HG03045 (cell line): ENCODE measurements around the gene RAB3GAP2.
"Not testable (repeated sequence)": the region's sequence is repeated elsewhere in the genome, so short reads cannot be mapped to it uniquely, and the experiment has no call there.

ENCODE experiments used
- ATAC-seq: cut with Tn5 transposase; IDR thresholded peaks from one replicate; pipeline ENCODE4 v1.9.1; 2021; ENCODE audit warnings: mild to moderate bottlenecking, moderate library complexity; ENCODE audit not compliant: unreplicated experiment

The RAB3GAP2 gene

GRCh38 chr1:220287129-220287528 is 14.9 kb upstream of the RAB3GAP2 start:
- ATAC-seq = no peak

DNA sequence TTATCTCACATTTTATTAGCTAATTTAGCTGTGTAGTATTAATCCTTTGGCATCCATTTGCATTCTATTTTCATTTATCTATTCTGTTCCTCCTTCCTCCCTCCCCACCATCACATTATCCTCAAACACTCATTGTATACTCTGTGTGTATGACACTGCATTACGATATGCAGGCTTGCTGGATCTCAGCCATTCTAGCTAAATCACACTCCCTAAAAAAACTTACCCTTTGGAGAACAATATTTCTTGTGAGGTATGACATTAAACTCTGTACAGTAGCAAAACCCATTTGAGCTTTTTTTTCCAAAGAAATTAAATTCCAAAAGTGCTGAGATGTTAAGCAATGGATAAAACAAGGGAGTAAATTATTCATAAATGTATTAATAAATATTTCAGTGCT is 11.4 kb upstream of the RAB3GAP2 start:
- ATAC-seq = no peak

DNA sequence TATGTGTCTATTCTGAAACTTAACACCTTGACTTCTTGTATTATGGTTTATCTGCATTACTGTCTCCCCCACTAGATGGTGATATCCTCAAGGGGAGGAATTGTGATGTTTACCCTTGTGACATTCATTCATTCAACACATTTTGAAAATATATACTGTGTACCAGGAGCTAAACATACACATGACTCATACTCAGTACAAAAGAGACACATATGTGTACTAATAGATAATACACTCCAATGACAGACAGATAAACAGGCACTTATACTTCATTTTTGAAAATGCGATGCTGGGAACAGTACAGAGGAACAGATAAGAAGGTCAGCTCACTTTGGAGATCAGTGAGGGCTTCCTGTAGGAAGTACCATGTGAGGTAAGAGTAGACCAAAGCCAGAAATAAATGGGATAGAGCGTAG is 8.9 kb upstream of the RAB3GAP2 start:
- ATAC-seq = no peak

- no peak for ATAC-seq
Measured at GRCh38 chr1:220280249-220280648, 8.0 kb upstream of the RAB3GAP2 start.

- no peak for ATAC-seq
Measured at GRCh38 chr1:220278991-220279390, 6.7 kb upstream of the RAB3GAP2 start.

DNA sequence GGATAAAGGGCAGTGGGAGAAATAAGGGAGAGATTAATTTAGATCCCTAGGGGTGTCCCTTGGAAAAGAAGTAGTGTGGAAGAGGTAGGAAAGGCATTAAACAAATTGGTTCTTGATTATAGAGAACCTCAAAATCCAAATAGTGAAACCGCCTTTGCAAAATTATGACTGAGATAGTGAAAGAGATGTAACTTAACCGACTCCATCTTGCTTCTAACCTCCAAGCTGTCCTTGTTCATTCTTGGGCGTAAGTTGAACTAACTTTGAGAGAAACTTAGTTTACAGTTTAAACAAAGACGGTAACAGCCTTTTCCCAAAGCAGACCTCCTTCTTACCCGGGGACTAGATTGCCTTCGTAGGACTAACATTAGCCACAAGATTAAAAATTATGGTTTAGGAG is 3.2 kb upstream of the RAB3GAP2 start:
- no peak for ATAC-seq

DNA sequence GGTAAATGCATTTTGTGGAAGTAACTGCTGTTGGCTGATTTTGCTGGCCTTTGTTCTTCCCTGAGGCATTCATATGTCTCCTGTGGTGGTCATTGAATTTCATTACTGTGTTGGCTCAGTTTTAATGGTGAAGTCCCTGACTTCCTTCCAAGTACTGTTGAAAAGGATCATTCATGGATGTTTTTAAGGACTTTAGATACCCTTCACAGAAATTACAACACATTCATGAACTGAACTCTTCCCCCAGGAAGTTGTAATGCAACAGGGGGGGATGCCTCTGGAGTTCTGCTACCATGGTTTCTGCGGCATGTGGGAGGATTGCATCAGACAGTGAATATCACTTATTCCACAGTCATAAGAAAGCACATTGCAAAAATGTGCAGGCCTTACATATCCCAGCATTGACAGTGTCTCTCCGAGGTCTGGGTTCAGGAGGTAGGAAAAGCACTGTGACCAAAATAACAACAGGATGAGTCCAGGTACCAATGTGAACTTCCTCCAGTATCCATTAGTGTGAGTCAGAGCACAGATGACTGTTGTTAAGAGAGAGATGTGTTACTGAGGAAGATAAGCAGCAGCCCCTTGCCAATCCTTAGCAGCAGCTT is 2.1 kb upstream of the RAB3GAP2 start:
- ATAC-seq = no peak

GRCh38 chr1:220272841-220273090 is 513 bp upstream of the RAB3GAP2 start:
- no peak for ATAC-seq

DNA sequence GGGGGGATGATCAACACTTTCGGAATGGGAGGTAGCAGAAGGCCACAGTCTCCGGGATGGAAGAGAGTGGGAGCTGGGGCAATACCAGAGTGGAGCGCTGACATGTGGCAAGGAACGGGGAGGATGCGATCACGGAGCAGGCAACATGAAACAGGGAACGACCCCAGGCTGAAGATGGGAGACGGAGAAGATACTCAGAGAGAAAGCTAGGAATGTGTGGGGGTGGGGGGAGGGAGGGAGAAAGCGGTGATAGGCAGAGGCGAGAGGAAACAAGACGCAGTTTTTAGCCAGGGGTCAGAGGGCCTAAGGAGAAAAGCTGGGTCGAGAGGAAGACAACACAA is 577 bp downstream of the RAB3GAP2 start:
- ATAC-seq = no peak

DNA sequence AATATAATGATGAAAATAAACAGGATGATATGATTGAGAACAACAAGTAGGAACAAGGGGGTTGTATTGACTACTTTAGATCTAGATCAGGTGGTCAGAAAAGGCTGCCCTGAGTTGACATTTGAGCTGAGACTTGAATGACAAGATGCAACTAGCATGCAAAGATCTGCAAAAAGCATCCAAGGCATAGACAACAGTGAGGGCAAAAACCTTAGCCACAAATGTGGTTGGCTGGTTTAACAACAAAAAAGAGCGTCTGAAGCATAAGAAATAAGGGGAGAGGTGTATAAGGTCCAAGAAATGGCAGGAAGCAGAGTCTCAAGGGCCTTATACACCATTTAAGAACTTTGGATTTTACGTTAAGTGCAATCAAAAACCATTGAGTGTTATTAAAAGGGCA is 3.2 kb downstream of the RAB3GAP2 start:
- ATAC-seq = no peak

GRCh38 chr1:220267630-220268029 is 4.6 kb downstream of the RAB3GAP2 start:
- no peak for ATAC-seq

GRCh38 chr1:220260228-220260627 is 12.0 kb downstream of the RAB3GAP2 start:
- not testable (repeated sequence) for ATAC-seq

GRCh38 chr1:220259756-220260155 is 12.5 kb downstream of the RAB3GAP2 start:
- not testable (repeated sequence) for ATAC-seq

- ATAC-seq = not testable (repeated sequence)
Measured at GRCh38 chr1:220256194-220256593, 16.1 kb downstream of the RAB3GAP2 start.

- ATAC-seq = no peak
Measured at GRCh38 chr1:220255204-220255603, 17.0 kb downstream of the RAB3GAP2 start.

DNA sequence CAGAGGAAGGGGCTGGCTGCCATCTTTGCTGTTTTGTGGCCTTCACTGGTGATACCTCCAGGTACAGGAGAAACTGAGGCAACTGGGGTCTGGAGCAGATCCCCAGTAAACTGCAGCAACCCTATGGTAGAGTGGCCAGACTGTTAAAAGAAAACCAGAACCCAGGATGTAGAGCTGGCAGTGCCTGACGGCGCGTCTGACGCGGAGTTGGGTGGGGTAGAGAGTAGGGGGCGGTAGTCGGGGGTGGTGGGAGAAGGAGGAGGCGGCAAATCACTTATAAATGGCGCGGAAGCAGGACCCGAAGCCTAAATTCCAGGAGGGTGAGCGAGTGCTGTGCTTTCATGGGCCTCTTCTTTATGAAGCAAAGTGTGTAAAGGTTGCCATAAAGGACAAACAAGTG is 19.0 kb downstream of the RAB3GAP2 start:
- ATAC-seq = not testable (repeated sequence)

- no peak for ATAC-seq
Measured at GRCh38 chr1:220251272-220251671, 21.0 kb downstream of the RAB3GAP2 start.

GRCh38 chr1:220250681-220251080 is 21.6 kb downstream of the RAB3GAP2 start:
- no peak for ATAC-seq

DNA sequence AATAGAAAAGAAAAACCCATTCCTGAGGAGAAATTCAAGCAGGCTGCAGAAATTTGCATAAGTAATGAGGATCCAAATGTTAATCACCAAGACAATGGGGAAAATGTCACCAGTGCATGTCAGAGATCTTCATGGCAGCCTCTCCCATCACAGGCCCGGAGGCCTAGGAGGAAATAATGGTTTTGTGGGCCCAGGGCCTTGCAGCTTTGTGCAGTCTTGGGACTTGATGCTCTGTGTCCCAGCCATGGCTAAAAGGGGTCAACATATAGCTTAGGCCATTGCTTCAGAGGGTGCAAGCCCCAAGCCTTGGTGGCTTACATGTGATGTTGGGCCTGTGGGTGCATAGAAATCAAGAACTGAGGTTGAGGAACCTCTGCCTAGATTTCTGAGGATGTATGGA is 22.7 kb downstream of the RAB3GAP2 start:
- no peak for ATAC-seq

- ATAC-seq = not testable (repeated sequence)
Measured at GRCh38 chr1:220248715-220249265, 23.5 kb downstream of the RAB3GAP2 start.

- not testable (repeated sequence) for ATAC-seq
Measured at GRCh38 chr1:220245900-220246299, 26.4 kb downstream of the RAB3GAP2 start.

- ATAC-seq = no peak
Measured at GRCh38 chr1:220243947-220244346, 28.3 kb downstream of the RAB3GAP2 start.

DNA sequence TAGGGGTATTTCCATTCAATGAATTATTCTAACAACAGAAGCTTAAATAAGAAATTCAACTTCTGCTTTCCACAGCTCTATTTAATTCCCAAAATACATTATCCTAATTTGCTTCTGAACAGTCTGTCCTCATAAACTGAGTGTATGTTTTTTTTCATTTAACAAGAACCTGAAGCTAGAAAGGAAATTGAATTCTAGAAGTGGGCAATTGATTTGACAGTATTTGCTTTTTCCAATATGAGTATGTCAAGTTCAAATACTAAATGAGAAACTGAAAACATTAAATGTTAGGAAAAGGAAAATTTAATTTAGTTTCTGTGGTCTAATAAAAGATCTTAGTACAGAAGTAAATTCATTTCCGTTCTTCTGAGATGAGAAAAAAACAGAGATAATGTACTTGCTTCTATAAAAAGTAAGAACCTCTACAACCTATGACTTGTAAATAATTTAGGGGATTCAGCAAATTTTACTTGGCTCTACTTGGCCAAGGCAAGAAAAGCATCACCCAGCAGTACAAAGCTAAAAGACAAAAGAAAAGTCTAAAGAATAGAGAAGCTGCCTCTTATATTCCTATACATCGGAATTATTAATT is 31.1 kb downstream of the RAB3GAP2 start:
- no peak for ATAC-seq
